ENCODE data around the gene KCNK4.
"Not testable (repeated sequence)": the region's sequence is repeated elsewhere in the genome, so short reads cannot be mapped to it uniquely, and the experiment has no call there.

The KCNK4 gene

DNA sequence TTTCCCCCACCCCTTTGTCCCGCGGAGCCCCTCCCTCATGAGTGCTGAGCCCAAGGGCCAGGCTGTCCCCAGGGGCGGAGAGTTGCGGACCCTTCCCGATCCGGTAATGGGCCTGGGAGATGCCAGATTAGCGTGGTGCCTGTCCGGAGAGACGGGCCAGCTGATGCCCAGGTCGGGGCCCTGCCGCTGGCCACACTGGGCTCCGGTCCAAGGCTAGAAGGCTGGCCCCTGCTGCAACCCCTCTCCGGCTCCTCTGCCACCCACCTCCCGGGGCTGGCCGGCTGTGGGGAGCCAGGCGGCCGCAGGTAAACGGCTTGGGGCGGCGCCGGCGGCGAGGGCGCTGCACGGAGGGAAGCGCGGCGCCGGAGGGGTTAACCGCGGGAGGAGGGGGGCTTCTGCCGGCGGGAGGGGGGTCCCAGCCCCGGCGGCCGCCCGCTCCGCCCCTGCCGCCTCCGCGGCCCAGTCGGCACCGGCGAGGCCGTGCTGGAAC lies at the start of gene KCNK4:
TSS of gene KCNK4 (plus strand) at position 41 of the 490 bp plus-strand sequence. CDS start 1,717 bp downstream, outside the sequence.
- Histone ChIP-seq H3K4me3 (peak within 1 kb of the TSS; percentile 0 to 66 (median 48); a peak in 18 of 20 replicates), H3K27ac (no peak within 1 kb of the TSS), H3K27me3 (peaks cover 72 to 77% (median 73%) of the 10 kb centered on the region in 11 experiments), H3K4me2 (peak within 1 kb of the TSS; percentile 61 to 95 (median 80)), H3K36me3 (no peaks in the 10 kb centered on the region), H3K9me3 (replicated peaks in 1 of 11) (no peaks in the 10 kb centered on the region), H3K4me1 (peaks cover 16 to 25% (median 20%) of the 10 kb centered on the region in 10 experiments), H4K20me1 (peaks cover 0 to 66% (median 45%) of the 10 kb centered on the region in 11 experiments; a peak in 17 of 22 replicates), H3K9ac (peak within 1 kb of the TSS in 10 of 11 experiments; percentile 18 to 59 (median 32); a peak in 13 of 22 replicates)
- TF ChIP-seq Cebpa-rat (IDR thresholded peaks at IDR 0.05) = no peak

DNA sequence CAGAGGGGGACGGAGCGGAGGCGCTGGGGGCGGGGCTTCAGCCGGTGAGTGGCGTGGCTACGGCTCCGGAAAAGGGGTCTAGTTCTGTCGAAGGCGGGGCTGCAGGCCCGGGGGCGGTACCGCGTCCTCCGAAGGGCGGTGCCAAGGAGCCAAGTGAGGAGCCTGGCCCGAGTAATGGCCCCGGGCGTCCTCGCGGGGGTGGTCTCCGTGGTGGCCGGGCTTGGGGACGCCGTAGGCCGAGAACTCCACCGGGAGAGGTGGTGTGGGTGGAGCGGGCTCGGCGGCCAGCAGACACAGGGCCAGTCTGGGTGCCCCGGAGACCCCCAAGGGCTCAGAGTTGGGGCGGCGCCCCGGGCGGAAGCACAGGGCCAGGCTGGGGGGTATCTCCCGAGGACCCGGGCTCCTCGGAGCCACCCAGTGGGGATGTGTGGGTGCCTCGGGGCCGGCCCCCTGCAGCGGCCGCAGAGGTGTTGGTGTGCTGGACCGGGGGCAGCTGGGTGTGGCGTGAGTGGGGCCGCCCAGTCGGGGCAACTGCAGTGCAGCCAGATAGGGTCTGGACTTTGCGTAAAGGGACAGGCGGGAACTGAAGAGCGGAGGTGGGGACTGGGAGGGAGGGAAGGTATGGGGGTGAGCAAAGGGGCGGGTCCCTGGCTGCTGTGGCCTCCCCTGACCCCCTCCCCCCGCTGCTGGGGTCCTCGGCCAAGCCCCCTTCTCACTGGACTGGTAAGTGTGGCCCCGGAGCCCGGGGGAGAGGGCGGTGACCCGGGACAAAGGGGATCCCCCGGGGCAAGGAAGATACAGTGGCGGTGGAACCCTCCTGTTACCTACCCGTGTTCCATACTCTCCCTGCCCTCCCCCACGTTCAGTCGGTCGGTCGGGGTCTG lies 49.4 kb upstream of the KCNK4 start:
- H3K4me3 ChIP-seq = peak overlapping the region; percentile 81 to 99 (median 97)
- H3K9me3 ChIP-seq (replicated peaks in 1 of 11) = no peaks in the 10 kb centered on the region
- H3K4me2 ChIP-seq = peak overlapping the region; percentile 91 to 100 (median 98)
- peaks cover 70 to 74% (median 71%) of the 10 kb centered on the region in 10 experiments for H3K4me1 ChIP-seq
- H3K9ac ChIP-seq = peak overlapping the region; percentile 85 to 97 (median 90)
- peak overlapping the region; percentile 42 to 96 (median 92) for H3K27ac ChIP-seq
- H3K27me3 ChIP-seq = no peaks in the 10 kb centered on the region
- H4K20me1 ChIP-seq = peaks cover 7 to 45% (median 36%) of the 10 kb centered on the region in 11 experiments; a peak in 21 of 22 replicates
- H3K36me3 ChIP-seq = peaks cover 28 to 57% (median 42%) of the 10 kb centered on the region in 11 experiments
- no peak for TF ChIP-seq Cebpa-rat (IDR thresholded peaks at IDR 0.05)

DNA sequence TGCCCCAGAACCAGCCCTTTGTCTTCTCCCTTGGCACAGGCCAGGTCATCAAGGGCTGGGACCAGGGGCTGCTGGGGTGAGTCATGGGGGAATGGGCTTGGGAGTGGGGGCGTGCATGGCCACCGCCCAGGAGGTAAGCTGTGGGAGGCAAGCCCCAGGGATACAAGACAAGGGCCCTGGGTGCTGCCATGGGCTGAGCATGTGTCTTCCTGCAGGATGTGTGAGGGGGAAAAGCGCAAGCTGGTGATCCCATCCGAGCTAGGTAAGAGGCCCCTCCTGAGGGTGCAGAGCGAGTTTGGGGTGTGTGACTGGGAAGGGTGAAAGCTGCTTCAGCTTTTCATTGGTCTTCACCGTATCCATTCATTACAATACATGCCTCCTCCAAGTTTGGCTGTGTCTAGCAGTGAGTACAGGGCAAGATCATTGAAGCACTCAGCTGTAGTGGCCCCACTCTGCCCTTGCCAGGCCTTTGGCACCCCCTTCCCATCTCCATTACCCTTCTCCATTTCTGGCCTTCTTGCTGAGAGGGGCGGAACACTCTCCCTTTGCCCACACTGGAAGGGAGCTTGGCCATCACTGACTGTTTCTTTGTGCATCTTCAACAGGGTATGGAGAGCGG lies 47.8 kb upstream of the KCNK4 start:
- H4K20me1 ChIP-seq = peaks cover 7 to 45% (median 36%) of the 10 kb centered on the region in 11 experiments; a peak in 21 of 22 replicates
- peaks cover 15 to 41% (median 26%) of the 10 kb centered on the region in 11 experiments for H3K36me3 ChIP-seq
- H3K27ac ChIP-seq = peak overlapping the region in 7 of 11 experiments; percentile 1 to 95 (median 47); a peak in 6 of 22 replicates
- H3K4me1 ChIP-seq = peaks cover 62 to 73% (median 71%) of the 10 kb centered on the region in 10 experiments
- no peak for TF ChIP-seq Cebpa-rat (IDR thresholded peaks at IDR 0.05)
- peak overlapping the region; percentile 91 to 100 (median 98) for H3K4me2 ChIP-seq
- H3K4me3 ChIP-seq = peak overlapping the region; percentile 24 to 99 (median 97); a peak in 14 of 20 replicates
- no peaks in the 10 kb centered on the region for H3K27me3 ChIP-seq
- no peaks in the 10 kb centered on the region for H3K9me3 ChIP-seq (replicated peaks in 1 of 11)
- peak overlapping the region; percentile 28 to 97 (median 91); a peak in 20 of 22 replicates for H3K9ac ChIP-seq

DNA sequence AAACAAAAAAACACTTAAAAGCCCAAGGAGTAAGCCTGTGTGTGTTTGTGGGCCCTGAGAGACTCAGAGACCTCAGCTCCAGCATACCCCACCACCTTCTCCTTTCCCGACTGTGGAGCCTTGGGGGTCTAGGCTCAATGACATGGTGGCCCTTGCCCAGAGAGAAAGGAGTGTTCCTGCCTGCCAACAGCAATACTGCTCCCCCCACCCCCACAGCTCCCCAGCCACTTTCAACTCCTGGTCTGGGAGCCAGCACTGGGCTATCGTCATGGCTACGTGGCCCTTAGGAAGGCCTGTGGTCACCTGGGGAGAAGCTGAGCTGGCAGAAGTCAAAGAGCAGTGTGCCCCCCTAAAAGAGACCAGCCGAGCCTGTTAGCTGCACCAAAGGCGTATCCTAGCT lies 47.0 kb upstream of the KCNK4 start:
- Histone ChIP-seq H3K4me1 (peaks cover 55 to 73% (median 71%) of the 10 kb centered on the region in 10 experiments), H3K27ac (peak overlapping the region in 7 of 11 experiments; percentile 1 to 95 (median 30); a peak in 7 of 22 replicates), H3K4me2 (peak overlapping the region; percentile 91 to 100 (median 98)), H3K4me3 (peak overlapping the region in 9 of 10 experiments; percentile 24 to 99 (median 97); a peak in 15 of 20 replicates), H3K9ac (peak overlapping the region; percentile 28 to 97 (median 91); a peak in 19 of 22 replicates), H3K27me3 (no peaks in the 10 kb centered on the region), H3K9me3 (replicated peaks in 1 of 11) (no peaks in the 10 kb centered on the region), H3K36me3 (peaks cover 13 to 33% (median 22%) of the 10 kb centered on the region in 11 experiments), H4K20me1 (peaks cover 7 to 45% (median 36%) of the 10 kb centered on the region in 11 experiments; a peak in 21 of 22 replicates)
- TF ChIP-seq Cebpa-rat (IDR thresholded peaks at IDR 0.05) = no peak

DNA sequence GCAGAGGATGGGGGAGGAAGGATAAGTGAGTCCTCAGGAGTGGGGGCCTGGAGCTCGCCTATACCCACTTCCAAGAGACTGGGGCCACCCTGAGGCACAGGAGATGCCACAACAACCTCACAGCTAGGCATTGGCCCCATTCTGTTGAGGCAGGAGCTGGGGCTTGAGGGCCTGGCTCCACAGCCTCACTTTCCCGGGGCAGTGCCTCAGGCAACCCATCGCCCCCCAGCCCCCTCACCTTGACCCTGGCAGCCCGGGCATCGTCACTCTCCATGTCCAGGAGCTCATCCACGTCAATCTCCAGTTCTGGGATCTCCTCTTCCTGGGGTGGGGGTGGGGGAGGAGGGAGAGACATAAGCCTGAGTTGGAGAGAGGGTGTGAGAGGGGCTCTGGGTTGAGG lies 46.1 kb upstream of the KCNK4 start:
- peak overlapping the region; percentile 91 to 100 (median 98) for H3K4me2 ChIP-seq
- peaks cover 13 to 29% (median 22%) of the 10 kb centered on the region in 11 experiments for H3K36me3 ChIP-seq
- peaks cover 55 to 73% (median 71%) of the 10 kb centered on the region in 10 experiments for H3K4me1 ChIP-seq
- no peaks in the 10 kb centered on the region for H3K9me3 ChIP-seq (replicated peaks in 1 of 11)
- no peaks in the 10 kb centered on the region for H3K27me3 ChIP-seq
- peak overlapping the region; percentile 81 to 97 (median 92) for H3K9ac ChIP-seq
- peaks cover 7 to 45% (median 36%) of the 10 kb centered on the region in 11 experiments; a peak in 21 of 22 replicates for H4K20me1 ChIP-seq
- no peak for TF ChIP-seq Cebpa-rat (IDR thresholded peaks at IDR 0.05)
- H3K27ac ChIP-seq = peak overlapping the region; percentile 33 to 96 (median 93); a peak in 21 of 22 replicates
- peak overlapping the region; percentile 81 to 99 (median 96) for H3K4me3 ChIP-seq

DNA sequence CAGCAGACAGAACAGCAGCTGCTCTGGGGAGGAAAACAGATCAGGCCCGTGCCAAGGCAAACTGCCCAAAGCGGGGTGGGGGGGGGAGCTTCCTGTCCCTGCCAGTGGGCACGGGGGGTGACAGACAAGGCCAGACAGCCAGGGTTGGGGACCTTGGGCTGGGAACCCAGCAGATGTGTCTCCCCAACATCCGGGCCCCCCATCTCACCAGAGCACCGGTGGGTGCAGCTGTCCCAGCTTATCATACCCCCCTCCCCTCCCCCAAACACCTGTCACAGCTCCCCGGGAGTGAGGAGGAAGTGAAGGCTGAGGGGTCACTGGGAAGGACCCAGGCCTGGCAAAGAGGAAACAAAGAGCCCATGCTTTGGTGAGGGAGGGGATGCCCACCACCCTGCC lies 45.7 kb upstream of the KCNK4 start:
- peaks cover 55 to 73% (median 71%) of the 10 kb centered on the region in 10 experiments for H3K4me1 ChIP-seq
- H3K36me3 ChIP-seq = peaks cover 13 to 29% (median 22%) of the 10 kb centered on the region in 11 experiments
- H3K9ac ChIP-seq = peak overlapping the region; percentile 81 to 97 (median 92)
- no peaks in the 10 kb centered on the region for H3K27me3 ChIP-seq
- peaks cover 7 to 45% (median 36%) of the 10 kb centered on the region in 11 experiments; a peak in 21 of 22 replicates for H4K20me1 ChIP-seq
- no peak for TF ChIP-seq Cebpa-rat (IDR thresholded peaks at IDR 0.05)
- no peaks in the 10 kb centered on the region for H3K9me3 ChIP-seq (replicated peaks in 1 of 11)
- H3K4me3 ChIP-seq = peak overlapping the region; percentile 81 to 99 (median 96)
- peak overlapping the region; percentile 33 to 96 (median 93); a peak in 21 of 22 replicates for H3K27ac ChIP-seq
- peak overlapping the region; percentile 91 to 100 (median 98) for H3K4me2 ChIP-seq

DNA sequence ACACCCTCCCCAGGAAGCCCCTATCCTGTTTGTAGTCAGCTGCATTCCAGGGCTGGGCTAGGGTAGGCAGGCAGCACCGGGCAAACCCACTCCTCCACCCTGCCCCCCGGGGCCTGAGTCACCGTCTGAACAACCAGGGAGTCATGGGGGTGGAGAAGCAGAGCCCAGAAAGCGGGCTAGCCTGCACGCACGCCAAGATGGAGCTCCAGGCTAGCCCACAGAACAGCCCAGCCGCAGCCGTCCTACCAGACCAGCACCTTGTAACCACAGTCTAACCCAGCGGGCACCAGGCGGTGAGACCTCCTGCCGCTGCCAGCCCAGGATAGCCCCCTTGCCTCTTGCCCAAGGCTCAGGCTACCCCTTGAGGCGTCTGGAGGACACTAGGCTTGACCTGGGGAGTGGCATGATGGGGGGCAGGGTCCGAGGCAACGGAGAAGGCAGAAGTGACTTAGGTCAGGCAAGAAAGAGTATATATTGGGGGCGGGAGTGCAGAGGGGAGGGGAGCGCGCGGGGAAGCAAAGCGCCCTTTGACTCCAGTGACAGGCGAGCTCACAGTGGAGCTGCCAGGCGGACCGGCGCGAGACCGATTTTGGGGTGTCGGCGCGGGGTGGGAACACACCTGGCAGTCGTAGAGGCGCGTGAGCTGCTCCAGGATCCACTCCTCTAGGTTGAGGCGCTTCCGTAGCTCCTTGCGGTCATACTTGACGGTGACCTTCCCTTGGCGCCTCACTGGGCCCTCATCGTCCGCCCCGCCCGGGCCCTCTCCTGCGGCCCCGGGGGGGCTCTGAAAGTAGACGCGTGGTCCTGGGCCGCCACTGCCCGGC lies 45.1 kb upstream of the KCNK4 start:
- peak overlapping the region; percentile 33 to 96 (median 93); a peak in 21 of 22 replicates for H3K27ac ChIP-seq
- peaks cover 7 to 45% (median 36%) of the 10 kb centered on the region in 11 experiments; a peak in 21 of 22 replicates for H4K20me1 ChIP-seq
- H3K4me1 ChIP-seq = peaks cover 58 to 76% (median 74%) of the 10 kb centered on the region in 10 experiments
- peaks cover 13 to 29% (median 22%) of the 10 kb centered on the region in 11 experiments for H3K36me3 ChIP-seq
- no peak for TF ChIP-seq Cebpa-rat (IDR thresholded peaks at IDR 0.05)
- peak overlapping the region; percentile 81 to 99 (median 96) for H3K4me3 ChIP-seq
- peak overlapping the region; percentile 81 to 97 (median 92) for H3K9ac ChIP-seq
- H3K27me3 ChIP-seq = no peaks in the 10 kb centered on the region
- H3K4me2 ChIP-seq = peak overlapping the region; percentile 91 to 100 (median 98)
- no peaks in the 10 kb centered on the region for H3K9me3 ChIP-seq (replicated peaks in 1 of 11)

DNA sequence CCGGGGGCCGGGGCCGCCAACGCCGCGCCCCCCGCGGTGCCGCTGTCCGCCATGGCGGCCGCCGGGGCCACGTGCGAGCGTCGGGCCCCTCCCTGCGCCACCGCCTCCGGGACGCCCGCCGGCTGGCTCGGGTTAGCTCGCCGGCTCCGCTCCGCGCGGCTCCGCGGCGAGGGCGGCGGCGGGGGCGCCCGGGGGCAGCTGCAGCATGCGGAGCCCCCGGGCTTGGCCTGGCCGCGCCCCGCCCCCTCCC lies 44.6 kb upstream of the KCNK4 start:
- Histone ChIP-seq H4K20me1 (peaks cover 7 to 45% (median 36%) of the 10 kb centered on the region in 11 experiments; a peak in 21 of 22 replicates), H3K9ac (peak overlapping the region; percentile 81 to 97 (median 92)), H3K4me2 (peak overlapping the region; percentile 95 to 100 (median 99)), H3K27ac (peak overlapping the region; percentile 33 to 96 (median 93); a peak in 21 of 22 replicates), H3K36me3 (peaks cover 13 to 29% (median 22%) of the 10 kb centered on the region in 11 experiments), H3K4me3 (peak overlapping the region; percentile 81 to 99 (median 96)), H3K4me1 (peaks cover 58 to 77% (median 75%) of the 10 kb centered on the region in 10 experiments)
- not testable (repeated sequence) for H3K9me3 ChIP-seq (replicated peaks in 1 of 11); H3K27me3 ChIP-seq
